ENCODE measurements around the gene TENM3.

The TENM3 gene

GRCh38 chr4:182552948-182553347 lies 309.7 kb downstream of the TENM3 start:
- Histone ChIP-seq H3K18ac (ENCODE audit: low read length) (no peak overlapping the region), H3K4me3 (ENCODE audit: low read length) (no peak overlapping the region), H3K36me3 (ENCODE audit: control insufficient read depth, insufficient read depth, low read length) (no peaks in the 10 kb centered on the region), H4K8ac (ENCODE audit: low read depth, low read length) (no peak overlapping the region), H3K79me1 (ENCODE audit: low read length) (peaks cover 3% of the 10 kb centered on the region), H2BK15ac (replicated peaks; ENCODE audit: low read depth) (no peak overlapping the region), H3K27ac (ENCODE audit: low read depth, low read length) (no peak overlapping the region), H3K79me2 (ENCODE audit: control insufficient read depth, insufficient read depth, low read length) (no peaks in the 10 kb centered on the region), H2BK120ac (ENCODE audit: low read depth, low read length) (no peak overlapping the region), H3K27me3 (ENCODE audit: insufficient read depth, low read length, poor library complexity) (no peaks in the 10 kb centered on the region), H3K23ac (ENCODE audit: low read length) (no peak overlapping the region), H3K4me1 (ENCODE audit: control insufficient read depth, low read depth, low read length) (peaks cover 10% of the 10 kb centered on the region), H3K4me2 (ENCODE audit: low read length) (no peak overlapping the region), H3K56ac (ENCODE audit: low read length) (no peak overlapping the region), H2AK5ac (ENCODE audit: low read length) (no peak overlapping the region), H3K4ac (ENCODE audit: low read depth, low read length) (no peak overlapping the region), H2BK5ac (ENCODE audit: low read length) (no peak overlapping the region), H4K5ac (ENCODE audit: low read length) (no peak overlapping the region), H3K9ac (ENCODE audit: low read length) (no peak overlapping the region)
- WGBS (ENCODE audit: extremely low coverage, insufficient coverage, low lambda C conversion rate), result no CpG with 5 or more reads among the region's 9 CpGs
- DNase-seq, result no peak

GRCh38 chr4:182553653-182554052 lies 310.5 kb downstream of the TENM3 start:
- Histone ChIP-seq H3K56ac (ENCODE audit: low read length) (no peak overlapping the region), H3K36me3 (ENCODE audit: control insufficient read depth, insufficient read depth, low read length) (no peaks in the 10 kb centered on the region), H3K23ac (ENCODE audit: low read length) (no peak overlapping the region), H3K4ac (ENCODE audit: low read depth, low read length) (no peak overlapping the region), H3K79me2 (ENCODE audit: control insufficient read depth, insufficient read depth, low read length) (no peaks in the 10 kb centered on the region), H2AK5ac (ENCODE audit: low read length) (no peak overlapping the region), H3K18ac (ENCODE audit: low read length) (peak overlapping the region; percentile 60), H3K4me1 (ENCODE audit: control insufficient read depth, low read depth, low read length) (peaks cover 14% of the 10 kb centered on the region), H3K4me3 (ENCODE audit: low read length) (no peak overlapping the region), H3K27me3 (ENCODE audit: insufficient read depth, low read length, poor library complexity) (no peaks in the 10 kb centered on the region), H3K4me2 (ENCODE audit: low read length) (no peak overlapping the region), H2BK15ac (replicated peaks; ENCODE audit: low read depth) (no peak overlapping the region), H3K79me1 (ENCODE audit: low read length) (peaks cover 3% of the 10 kb centered on the region), H2BK5ac (ENCODE audit: low read length) (no peak overlapping the region), H4K8ac (ENCODE audit: low read depth, low read length) (no peak overlapping the region), H4K5ac (ENCODE audit: low read length) (no peak overlapping the region), H2BK120ac (ENCODE audit: low read depth, low read length) (no peak overlapping the region), H3K27ac (ENCODE audit: low read depth, low read length) (no peak overlapping the region), H3K9ac (ENCODE audit: low read length) (no peak overlapping the region)
- peak; percentile 34 for DNase-seq
- WGBS (ENCODE audit: extremely low coverage, insufficient coverage, low lambda C conversion rate), result no CpG with 5 or more reads among the region's 6 CpGs

- Histone ChIP-seq H3K56ac (ENCODE audit: low read length) (no peak overlapping the region), H4K8ac (ENCODE audit: low read depth, low read length) (no peak overlapping the region), H3K27me3 (ENCODE audit: insufficient read depth, low read length, poor library complexity) (no peaks in the 10 kb centered on the region), H3K4me2 (ENCODE audit: low read length) (no peak overlapping the region), H3K79me2 (ENCODE audit: control insufficient read depth, insufficient read depth, low read length) (no peaks in the 10 kb centered on the region), H4K5ac (ENCODE audit: low read length) (no peak overlapping the region), H3K4me3 (ENCODE audit: low read length) (no peak overlapping the region), H3K27ac (ENCODE audit: low read depth, low read length) (no peak overlapping the region), H3K18ac (ENCODE audit: low read length) (no peak overlapping the region), H3K79me1 (ENCODE audit: low read length) (peaks cover 3% of the 10 kb centered on the region), H3K4me1 (ENCODE audit: control insufficient read depth, low read depth, low read length) (peaks cover 14% of the 10 kb centered on the region), H2BK15ac (replicated peaks; ENCODE audit: low read depth) (no peak overlapping the region), H2BK120ac (ENCODE audit: low read depth, low read length) (no peak overlapping the region), H3K9ac (ENCODE audit: low read length) (no peak overlapping the region), H2BK5ac (ENCODE audit: low read length) (no peak overlapping the region), H3K36me3 (ENCODE audit: control insufficient read depth, insufficient read depth, low read length) (no peaks in the 10 kb centered on the region), H3K4ac (ENCODE audit: low read depth, low read length) (no peak overlapping the region), H3K23ac (ENCODE audit: low read length) (no peak overlapping the region), H2AK5ac (ENCODE audit: low read length) (no peak overlapping the region)
- no peak for DNase-seq
- no CpG with 5 or more reads among the region's 7 CpGs for WGBS (ENCODE audit: extremely low coverage, insufficient coverage, low lambda C conversion rate)
Measured at GRCh38 chr4:182554736-182555135, 311.5 kb downstream of the TENM3 start.

- H3K27ac ChIP-seq (ENCODE audit: low read depth, low read length), result peak overlapping the region; percentile 77
- H2AK5ac ChIP-seq (ENCODE audit: low read length), result no peak overlapping the region
- H3K9ac ChIP-seq (ENCODE audit: low read length), result peak overlapping the region; percentile 43
- H2BK5ac ChIP-seq (ENCODE audit: low read length), result peak overlapping the region; percentile 95
- H3K4me3 ChIP-seq (ENCODE audit: low read length), result no peak overlapping the region
- H3K4ac ChIP-seq (ENCODE audit: low read depth, low read length), result no peak overlapping the region
- peak overlapping the region; percentile 83 for H3K18ac ChIP-seq (ENCODE audit: low read length)
- H3K79me1 ChIP-seq (ENCODE audit: low read length), result peaks cover 3% of the 10 kb centered on the region
- WGBS (ENCODE audit: extremely low coverage, insufficient coverage, low lambda C conversion rate), result no CpG with 5 or more reads among the region's 1 CpG
- H3K4me2 ChIP-seq (ENCODE audit: low read length), result no peak overlapping the region
- H3K27me3 ChIP-seq (ENCODE audit: insufficient read depth, low read length, poor library complexity), result no peaks in the 10 kb centered on the region
- H3K79me2 ChIP-seq (ENCODE audit: control insufficient read depth, insufficient read depth, low read length), result no peaks in the 10 kb centered on the region
- H3K56ac ChIP-seq (ENCODE audit: low read length), result peak overlapping the region; percentile 79
- no peaks in the 10 kb centered on the region for H3K36me3 ChIP-seq (ENCODE audit: control insufficient read depth, insufficient read depth, low read length)
- no peak overlapping the region for H4K8ac ChIP-seq (ENCODE audit: low read depth, low read length)
- no peak overlapping the region for H2BK120ac ChIP-seq (ENCODE audit: low read depth, low read length)
- H3K23ac ChIP-seq (ENCODE audit: low read length), result no peak overlapping the region
- H3K4me1 ChIP-seq (ENCODE audit: control insufficient read depth, low read depth, low read length), result peaks cover 16% of the 10 kb centered on the region
- peak; percentile 91 for DNase-seq
- H2BK15ac ChIP-seq (replicated peaks; ENCODE audit: low read depth), result no peak overlapping the region
- H4K5ac ChIP-seq (ENCODE audit: low read length), result no peak overlapping the region
Measured at GRCh38 chr4:182555997-182556418, 312.8 kb downstream of the TENM3 start.

GRCh38 chr4:182556580-182556979 lies 313.4 kb downstream of the TENM3 start:
- Histone ChIP-seq H3K4me1 (ENCODE audit: control insufficient read depth, low read depth, low read length) (peaks cover 16% of the 10 kb centered on the region), H4K5ac (ENCODE audit: low read length) (no peak overlapping the region), H3K4me2 (ENCODE audit: low read length) (no peak overlapping the region), H3K79me1 (ENCODE audit: low read length) (peaks cover 3% of the 10 kb centered on the region), H3K4ac (ENCODE audit: low read depth, low read length) (no peak overlapping the region), H4K8ac (ENCODE audit: low read depth, low read length) (no peak overlapping the region), H3K9ac (ENCODE audit: low read length) (no peak overlapping the region), H2BK5ac (ENCODE audit: low read length) (no peak overlapping the region), H3K27me3 (ENCODE audit: insufficient read depth, low read length, poor library complexity) (no peaks in the 10 kb centered on the region), H3K4me3 (ENCODE audit: low read length) (no peak overlapping the region), H3K36me3 (ENCODE audit: control insufficient read depth, insufficient read depth, low read length) (no peaks in the 10 kb centered on the region), H2BK120ac (ENCODE audit: low read depth, low read length) (no peak overlapping the region), H2BK15ac (replicated peaks; ENCODE audit: low read depth) (no peak overlapping the region), H3K79me2 (ENCODE audit: control insufficient read depth, insufficient read depth, low read length) (no peaks in the 10 kb centered on the region), H2AK5ac (ENCODE audit: low read length) (no peak overlapping the region), H3K23ac (ENCODE audit: low read length) (no peak overlapping the region), H3K56ac (ENCODE audit: low read length) (peak overlapping the region; percentile 40), H3K27ac (ENCODE audit: low read depth, low read length) (no peak overlapping the region), H3K18ac (ENCODE audit: low read length) (peak overlapping the region; percentile 41)
- DNase-seq, result peak; percentile 58
- WGBS (ENCODE audit: extremely low coverage, insufficient coverage, low lambda C conversion rate), result no CpG with 5 or more reads among the region's 3 CpGs

GRCh38 chr4:182560358-182560757 lies 317.2 kb downstream of the TENM3 start:
- H3K79me2 ChIP-seq (ENCODE audit: control insufficient read depth, insufficient read depth, low read length), result peaks cover 1% of the 10 kb centered on the region
- no peaks in the 10 kb centered on the region for H3K36me3 ChIP-seq (ENCODE audit: control insufficient read depth, insufficient read depth, low read length)
- H3K79me1 ChIP-seq (ENCODE audit: low read length), result peaks cover 6% of the 10 kb centered on the region
- no peak overlapping the region for H2BK120ac ChIP-seq (ENCODE audit: low read depth, low read length)
- H3K4me3 ChIP-seq (ENCODE audit: low read length), result no peak overlapping the region
- H2BK15ac ChIP-seq (replicated peaks; ENCODE audit: low read depth), result no peak overlapping the region
- H4K5ac ChIP-seq (ENCODE audit: low read length), result no peak overlapping the region
- no peak overlapping the region for H4K8ac ChIP-seq (ENCODE audit: low read depth, low read length)
- no CpG with 5 or more reads among the region's 4 CpGs for whole genome bisulfite sequencing (ENCODE audit: extremely low coverage, insufficient coverage, low lambda C conversion rate)
- H3K56ac ChIP-seq (ENCODE audit: low read length), result no peak overlapping the region
- H3K18ac ChIP-seq (ENCODE audit: low read length), result no peak overlapping the region
- no peak overlapping the region for H3K4ac ChIP-seq (ENCODE audit: low read depth, low read length)
- H2BK5ac ChIP-seq (ENCODE audit: low read length), result no peak overlapping the region
- no peaks in the 10 kb centered on the region for H3K27me3 ChIP-seq (ENCODE audit: insufficient read depth, low read length, poor library complexity)
- peaks cover 13% of the 10 kb centered on the region for H3K4me1 ChIP-seq (ENCODE audit: control insufficient read depth, low read depth, low read length)
- H3K23ac ChIP-seq (ENCODE audit: low read length), result no peak overlapping the region
- no peak overlapping the region for H2AK5ac ChIP-seq (ENCODE audit: low read length)
- no peak overlapping the region for H3K4me2 ChIP-seq (ENCODE audit: low read length)
- no peak overlapping the region for H3K9ac ChIP-seq (ENCODE audit: low read length)
- peak; percentile 98 for DNase-seq
- no peak overlapping the region for H3K27ac ChIP-seq (ENCODE audit: low read depth, low read length)

All from mesendoderm (in vitro differentiated cells).